ENCODE data around the gene TACR1.
"Not testable (repeated sequence)": the region's sequence is repeated elsewhere in the genome, so short reads cannot be mapped to it uniquely, and the experiment has no call there.

TACR1 gene

GRCh38 chr2:75146221-75146605 lies 53.1 kb downstream of the TACR1 start:
- DNase-seq (ENCODE audit: low read depth in 2 of 2): not testable (repeated sequence)

DNA sequence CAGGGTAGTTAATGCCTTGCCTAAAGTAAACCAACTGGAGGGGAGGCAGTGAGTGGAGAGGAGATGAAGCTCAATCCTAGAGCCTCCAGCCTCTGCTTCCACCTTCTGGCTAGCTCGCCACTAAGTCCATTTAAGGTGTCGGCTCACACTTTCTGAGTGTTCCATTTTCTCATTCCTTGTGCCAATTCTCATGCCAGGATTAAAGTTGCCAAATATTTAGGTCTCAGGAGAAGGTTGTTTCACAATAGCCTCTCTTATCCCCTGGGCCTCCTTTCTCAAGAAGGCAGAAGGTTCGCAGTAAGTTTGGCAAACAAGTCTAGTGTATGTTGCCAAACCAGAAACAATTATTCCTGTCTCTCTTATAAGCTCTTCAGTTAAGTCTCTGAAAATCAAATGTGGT lies 57.2 kb downstream of the TACR1 start:
- DNase-seq (ENCODE audit: low read depth in 2 of 2): no peak

GRCh38 chr2:75140288-75140687 lies 59.0 kb downstream of the TACR1 start:
- no peak for DNase-seq (ENCODE audit: low read depth in 2 of 2)

GRCh38 chr2:75139171-75139570 lies 60.1 kb downstream of the TACR1 start:
- DNase-seq (ENCODE audit: low read depth in 2 of 2): no peak

GRCh38 chr2:75138528-75138927 lies 60.8 kb downstream of the TACR1 start:
- no peak for DNase-seq (ENCODE audit: low read depth in 2 of 2)

- no peak for DNase-seq (ENCODE audit: low read depth in 2 of 2)
These were observed 63.4 kb downstream of the TACR1 start for GRCh38 chr2:75135776-75136400.

DNA sequence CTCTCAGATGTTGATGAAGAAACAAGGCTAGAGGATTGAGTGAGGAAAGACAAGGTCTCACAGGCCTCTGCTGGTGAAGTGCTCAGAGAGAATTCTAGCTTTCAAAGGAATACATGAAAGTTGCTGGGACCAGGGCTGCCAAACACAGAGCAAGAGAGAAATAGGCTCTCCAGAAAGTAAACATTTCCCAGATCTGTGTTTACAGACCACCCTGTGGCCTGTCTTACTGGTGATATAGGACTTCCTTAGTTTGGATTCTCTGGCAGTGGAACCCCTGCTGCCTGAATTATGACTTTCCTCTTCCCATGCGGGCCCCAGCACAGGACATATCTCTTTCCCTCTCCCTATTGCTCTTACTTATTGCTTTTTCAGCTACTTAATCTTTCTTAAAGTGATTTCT lies 64.5 kb downstream of the TACR1 start:
- DNase-seq (ENCODE audit: low read depth in 2 of 2): no peak

DNA sequence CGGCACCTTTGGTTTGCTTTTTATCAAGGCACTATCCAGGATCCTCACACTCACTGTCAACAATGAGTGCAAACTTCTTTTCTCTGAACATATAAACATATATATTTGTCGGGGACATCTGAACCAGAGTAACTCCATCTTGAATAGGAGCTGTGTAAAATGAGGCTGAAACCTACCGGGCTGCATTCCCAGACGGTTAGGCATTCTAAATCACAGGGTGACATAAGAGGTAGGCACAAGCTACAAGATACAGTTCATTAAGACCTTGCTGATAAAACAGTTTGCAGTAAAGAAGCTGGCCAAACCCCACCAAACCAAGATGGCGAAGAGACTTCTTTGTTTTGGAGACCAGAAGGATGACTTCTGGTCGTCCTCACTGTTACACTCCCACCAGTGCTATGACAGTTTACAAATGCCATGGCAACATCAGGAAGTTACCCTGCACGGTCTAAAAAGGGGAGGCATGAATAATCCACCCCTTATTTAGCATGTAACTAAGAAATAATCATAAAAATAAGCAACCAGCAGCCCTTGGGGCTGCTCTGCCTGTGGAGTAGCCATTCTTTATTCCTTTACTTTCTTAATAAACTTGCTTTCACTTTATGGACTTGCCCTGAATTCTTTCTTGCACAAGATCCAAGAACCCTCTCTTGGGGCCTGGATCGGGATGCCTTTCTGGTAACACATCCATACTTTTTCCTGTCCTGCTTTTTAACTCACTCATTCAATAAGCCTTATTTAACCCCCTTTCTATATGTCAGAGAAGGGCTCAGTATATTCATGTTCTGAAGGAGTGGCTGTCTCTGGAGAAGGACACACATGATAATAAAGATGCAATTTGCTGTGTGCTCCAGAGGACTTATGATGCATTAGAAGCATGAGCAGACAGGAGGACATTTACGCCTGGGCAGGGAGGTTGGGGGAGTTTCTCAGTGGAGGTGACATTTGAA lies 65.4 kb downstream of the TACR1 start:
- no peak for DNase-seq (ENCODE audit: low read depth in 2 of 2)

DNA sequence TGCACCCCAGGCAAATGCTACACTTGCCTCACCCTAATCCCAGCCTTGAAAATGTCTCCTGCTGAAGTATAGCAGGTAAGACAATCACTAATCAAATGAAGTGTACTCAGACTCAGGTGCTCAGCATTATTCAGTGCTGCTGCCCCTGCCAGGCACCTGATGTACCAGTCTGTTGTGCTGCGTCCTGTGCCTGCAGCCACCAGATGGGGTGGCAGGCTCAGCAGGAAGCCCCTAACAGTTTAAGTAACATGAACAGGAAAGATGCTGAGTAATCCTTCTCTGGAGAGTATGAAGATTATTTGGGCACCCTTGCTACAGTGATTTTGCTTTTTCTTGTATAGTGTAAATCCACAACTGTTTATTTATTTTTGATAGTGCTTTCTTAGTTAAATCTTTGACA lies 69.1 kb downstream of the TACR1 start:
- no peak for DNase-seq (ENCODE audit: low read depth in 2 of 2)

GRCh38 chr2:75123876-75124275 lies 75.4 kb downstream of the TACR1 start:
- no peak for DNase-seq (ENCODE audit: low read depth in 2 of 2)

DNA sequence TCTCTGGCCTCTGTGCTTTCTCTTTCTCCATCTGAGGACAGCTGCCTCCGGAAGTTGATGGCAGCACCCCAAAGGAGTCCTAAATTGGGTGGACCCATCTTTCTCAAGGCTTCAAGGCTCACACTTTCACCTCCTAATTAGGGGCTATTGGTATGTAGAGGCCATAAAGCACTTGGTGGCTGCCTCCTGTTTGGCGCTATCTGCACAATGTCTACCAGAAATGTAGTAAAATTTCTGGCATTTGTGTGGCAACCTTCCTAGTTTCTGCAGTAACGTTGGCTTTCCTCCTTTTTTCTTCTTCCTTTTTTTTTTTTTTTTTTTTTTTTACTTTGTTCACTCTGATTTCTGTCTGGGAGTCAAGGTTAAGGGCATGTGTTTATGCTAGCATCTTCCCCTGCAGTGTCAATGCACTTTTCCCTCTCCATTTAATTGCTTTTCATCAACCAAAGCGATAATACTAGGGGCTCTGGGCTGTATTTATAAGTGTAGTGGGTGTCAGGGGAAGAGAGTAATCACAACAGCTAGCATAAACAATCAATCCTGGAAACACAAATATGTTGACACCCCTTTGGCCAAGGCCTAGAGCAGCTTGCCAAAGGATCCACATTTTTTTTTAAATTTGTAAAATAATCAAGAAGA lies 86.0 kb downstream of the TACR1 start:
- no peak for DNase-seq (ENCODE audit: low read depth in 2 of 2)

DNA sequence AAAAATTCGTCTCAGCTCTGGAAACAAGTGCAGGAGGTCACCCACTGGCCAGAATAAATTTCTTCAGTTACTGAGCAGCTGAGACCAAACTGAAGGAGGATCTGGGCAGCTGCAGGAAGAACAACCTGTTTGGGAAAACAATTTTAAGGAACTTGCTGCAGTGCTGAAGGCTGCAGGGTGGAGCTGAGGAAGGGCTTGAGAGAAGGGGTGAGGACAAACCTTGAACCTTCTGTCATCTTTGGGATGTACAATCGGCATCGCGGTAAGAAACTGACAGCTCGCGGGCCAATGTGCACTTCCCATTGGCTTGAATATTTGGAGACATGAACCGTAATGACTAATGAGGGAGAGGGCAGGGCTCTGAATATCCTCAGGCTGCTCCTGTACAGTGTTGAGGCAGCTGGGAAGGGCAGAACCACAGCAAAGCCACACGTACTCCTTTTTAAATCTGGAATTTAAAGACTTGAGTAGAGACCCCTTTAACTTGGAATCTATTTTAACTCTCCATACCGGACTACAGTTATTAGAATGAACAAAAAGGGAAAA lies 90.3 kb downstream of the TACR1 start:
- DNase-seq (ENCODE audit: low read depth in 2 of 2): no peak

GRCh38 chr2:75102011-75102410 lies 97.3 kb downstream of the TACR1 start:
- no peak for DNase-seq (ENCODE audit: low read depth in 2 of 2)

- DNase-seq (ENCODE audit: low read depth in 2 of 2): no peak
These were observed 98.5 kb downstream of the TACR1 start for GRCh38 chr2:75100801-75101151.

DNA sequence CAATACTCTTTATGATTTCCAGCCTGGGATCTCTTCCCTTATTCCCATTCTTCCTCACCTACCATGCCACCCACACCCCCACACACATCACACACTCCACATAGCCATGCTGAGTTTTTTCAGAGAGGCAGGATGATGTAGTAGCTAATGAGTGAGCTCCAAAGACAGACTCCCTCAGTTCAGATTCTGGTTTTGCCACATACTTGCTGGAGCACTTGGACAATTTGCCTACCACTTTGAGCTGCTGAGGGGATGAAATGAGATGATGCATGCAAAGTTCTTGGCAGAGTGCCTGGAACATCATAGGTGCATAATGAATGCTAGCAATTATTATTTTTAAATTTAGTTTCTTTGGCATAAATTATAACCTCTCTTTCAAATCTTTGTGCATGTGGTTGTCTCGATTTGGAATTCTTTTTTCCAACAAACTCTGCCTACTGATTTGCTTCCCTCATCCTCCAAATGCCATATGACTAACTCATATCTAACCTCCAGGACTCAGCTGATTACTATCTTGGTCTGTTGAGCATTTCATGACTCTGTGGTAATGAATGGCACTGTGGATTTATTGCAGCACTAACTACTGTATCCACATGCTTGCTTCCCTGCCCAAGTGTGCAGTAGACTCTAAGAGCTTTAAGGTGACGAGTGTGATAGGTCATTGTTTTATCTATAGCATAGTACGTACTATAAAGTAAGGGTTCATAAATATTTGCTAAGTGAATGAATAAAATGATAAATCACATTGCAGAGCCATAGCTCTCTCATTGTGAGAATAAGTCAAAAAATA lies 99.1 kb downstream of the TACR1 start:
- no peak for DNase-seq (ENCODE audit: low read depth in 2 of 2)

DNA sequence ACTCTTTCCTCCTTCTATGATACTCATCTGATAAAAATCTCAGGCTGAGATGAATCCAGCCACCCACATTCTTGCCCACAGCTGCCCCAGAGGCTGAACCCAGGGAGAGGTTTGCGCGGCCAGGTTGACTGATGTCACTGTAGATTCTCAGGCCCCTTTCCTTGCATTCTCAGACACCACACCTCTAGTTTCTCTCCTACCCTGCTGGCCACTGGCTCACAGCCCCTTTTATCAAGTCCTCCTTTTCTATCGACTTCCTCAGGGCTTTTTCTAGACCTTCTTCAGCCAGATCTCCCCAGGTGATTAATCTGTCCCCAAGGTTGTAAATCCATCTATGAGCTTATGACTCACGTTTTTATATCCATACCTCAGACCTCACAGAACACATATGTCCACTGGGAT lies 99.8 kb downstream of the TACR1 start:
- DNase-seq (ENCODE audit: low read depth in 2 of 2): no peak

- no peak for DNase-seq (ENCODE audit: low read depth in 2 of 2)
These were observed 100.5 kb downstream of the TACR1 start for GRCh38 chr2:75098856-75099255.

GRCh38 chr2:75097831-75098230 lies 101.5 kb downstream of the TACR1 start:
- no peak for DNase-seq (ENCODE audit: low read depth in 2 of 2)

- no peak for DNase-seq (ENCODE audit: low read depth in 2 of 2)
These were observed 104.9 kb downstream of the TACR1 start for GRCh38 chr2:75094405-75094804.

- DNase-seq (ENCODE audit: low read depth in 2 of 2): no peak
These were observed 108.4 kb downstream of the TACR1 start for GRCh38 chr2:75090770-75091515.

- DNase-seq (ENCODE audit: low read depth in 2 of 2): no peak
These were observed 109.8 kb downstream of the TACR1 start for GRCh38 chr2:75089471-75089870.

Data from stimulated activated CD8-positive, alpha-beta memory T cell treated with anti-CD3 and anti-CD28 coated beads, Interleukin-7, amount 100 ng/mL, for 1 hour (primary cell).